ENCODE data around the gene AADACL4.
"Not testable (repeated sequence)": the region's sequence is repeated elsewhere in the genome, so short reads cannot be mapped to it uniquely, and the experiment has no call there.

AADACL4 gene

DNA sequence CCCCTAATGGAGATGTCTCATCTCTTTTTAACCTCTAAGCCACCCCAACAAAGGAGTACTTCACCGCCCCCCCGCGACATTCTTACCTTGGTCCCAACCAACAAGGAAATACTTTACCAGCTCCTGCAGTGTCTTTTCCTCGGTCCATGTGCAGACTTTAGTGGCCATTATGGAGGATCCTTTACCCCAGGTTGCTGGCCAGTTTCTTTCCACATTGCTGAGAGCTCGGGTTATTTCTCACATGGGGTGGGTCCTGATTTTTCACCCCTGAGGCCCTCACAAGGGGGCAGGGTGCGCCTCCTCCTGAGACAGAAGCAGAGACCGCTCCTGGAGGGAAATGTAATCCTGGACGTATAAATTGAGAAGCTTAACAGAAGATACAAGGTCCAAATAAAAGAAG lies 69.0 kb downstream of the AADACL4 start:
- DNase-seq: no peak

DNA sequence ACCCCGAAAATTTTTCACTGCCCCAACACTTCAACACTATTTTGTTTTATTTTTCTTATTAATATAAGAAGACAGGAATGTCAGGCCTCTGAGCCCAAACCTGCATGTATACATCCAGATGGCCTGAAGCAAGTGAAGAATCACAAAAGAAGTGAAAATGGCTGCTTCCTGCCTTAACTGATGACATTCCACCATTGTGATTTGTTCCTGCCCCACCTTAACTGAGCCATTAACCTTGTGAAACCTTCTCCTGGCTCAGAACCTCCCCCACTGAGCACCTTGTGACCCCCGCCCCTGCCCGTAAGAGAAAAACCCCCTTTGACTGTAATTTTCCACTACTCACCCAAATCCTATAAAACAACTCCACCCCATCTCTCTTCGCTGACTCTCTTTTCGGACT lies 69.8 kb downstream of the AADACL4 start:
- not testable (repeated sequence) for DNase-seq

DNA sequence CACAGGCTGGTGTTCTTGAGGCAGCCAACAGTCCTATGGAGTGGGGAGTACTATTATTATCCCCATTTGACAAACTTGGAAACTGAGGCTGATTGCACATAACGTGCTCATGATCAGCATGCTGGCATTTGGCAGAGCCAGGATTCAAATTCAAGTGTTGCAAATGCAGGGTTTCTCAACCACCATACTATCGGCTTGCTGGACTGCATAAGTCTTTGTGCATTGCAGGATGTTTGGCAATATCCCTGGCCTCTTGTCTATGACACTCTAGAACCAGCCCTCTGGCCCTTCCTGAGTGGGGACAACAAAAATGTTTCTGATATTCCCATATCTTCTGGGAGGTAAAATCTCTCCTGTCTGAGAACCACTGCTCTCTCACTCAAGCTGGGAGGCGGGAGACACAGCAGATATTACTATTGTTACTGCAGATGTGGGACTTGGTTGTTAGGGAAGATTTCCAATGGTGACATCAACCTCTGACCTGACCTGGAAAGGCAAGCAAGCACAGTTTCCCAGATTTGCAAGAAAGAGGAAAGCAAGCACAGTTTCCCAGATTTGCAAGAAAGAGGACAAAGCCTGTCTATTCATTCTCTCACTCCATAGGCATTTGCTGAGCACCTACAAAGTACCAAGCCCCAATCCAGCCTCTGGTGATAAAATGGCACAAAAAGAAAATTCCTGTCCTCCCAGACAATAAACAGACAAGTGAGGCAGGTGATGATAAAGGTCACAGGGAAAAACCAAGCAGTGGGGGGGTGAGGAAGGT lies 71.0 kb downstream of the AADACL4 start:
- no peak for DNase-seq

DNA sequence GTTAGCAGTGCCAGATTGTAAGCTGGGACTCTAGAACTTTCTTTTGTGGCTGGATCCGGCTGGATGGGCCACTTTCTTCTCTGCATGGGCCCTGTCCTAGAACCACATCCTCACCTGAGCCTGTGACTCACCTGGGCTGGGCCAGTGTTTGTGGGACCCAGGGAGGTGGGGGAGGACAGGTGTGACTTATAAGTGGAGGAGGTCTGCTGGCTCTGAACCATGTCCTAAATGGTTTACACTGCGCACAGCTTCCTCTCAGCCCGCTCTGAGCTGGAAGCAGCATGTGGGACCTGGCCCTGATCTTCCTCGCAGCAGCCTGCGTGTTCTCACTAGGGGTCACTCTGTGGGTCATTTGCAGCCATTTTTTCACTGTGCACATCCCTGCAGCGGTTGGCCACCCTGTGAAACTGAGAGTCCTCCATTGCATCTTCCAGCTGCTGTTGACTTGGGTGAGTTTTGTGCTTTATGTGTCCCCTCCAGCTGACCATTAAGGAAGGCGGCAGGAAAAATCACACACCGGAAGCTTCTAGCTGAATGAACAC lies 72.1 kb downstream of the AADACL4 start, which contains the start of gene AADACL3:
Gene AADACL3 (plus strand): TSS at position 215 of the 542 bp plus-strand sequence. CDS start 67 bp downstream, at position 282.
- no peak for DNase-seq

All from hematopoietic multipotent progenitor cell treated with erythropoietin and hydrocortisone succinate and interleukin-3 and kit ligand, for 8 days (in vitro differentiated cells).